ENCODE measurements around the gene C19orf47.

GRCh38 chr19:40312533-40312932 lies 35.7 kb downstream of the C19orf47 start:
- TF ChIP-seq POLR2A (IDR thresholded peaks at IDR 0.05) (no peak), CTCF (IDR thresholded peaks at IDR 0.05 in 4 of 5, conservative IDR thresholded peaks at IDR 0.05 in 1 of 5) (no peak)
